Ureter (tissue), 1 donor: ENCODE results near the gene ISYNA1. TPM values are rescaled to one million over a fixed set of nuclear protein-coding genes. Genes with fewer than 3 reads are reported as not detected.

Experiments
- DNase-seq: peaks from one replicate; pipeline ENCODE4 v3.0.0-alpha.2; 2020; ENCODE audit warnings: low spot score
- total RNA-seq: library from RNA; stranded (reverse); gene quantifications from one replicate; pipeline ENCODE4 v1.2.4, GENCODE V29; 2023
- donor health status: DM: yes; HTN: yes; CAD: no.

ISYNA1 gene
- total RNA-seq, 1 donor from 2014 or later, result 116 TPM

- no peak for DNase-seq
These were observed 6.4 kb downstream of the ISYNA1 start for GRCh38 chr19:18431351-18432197.

DNA sequence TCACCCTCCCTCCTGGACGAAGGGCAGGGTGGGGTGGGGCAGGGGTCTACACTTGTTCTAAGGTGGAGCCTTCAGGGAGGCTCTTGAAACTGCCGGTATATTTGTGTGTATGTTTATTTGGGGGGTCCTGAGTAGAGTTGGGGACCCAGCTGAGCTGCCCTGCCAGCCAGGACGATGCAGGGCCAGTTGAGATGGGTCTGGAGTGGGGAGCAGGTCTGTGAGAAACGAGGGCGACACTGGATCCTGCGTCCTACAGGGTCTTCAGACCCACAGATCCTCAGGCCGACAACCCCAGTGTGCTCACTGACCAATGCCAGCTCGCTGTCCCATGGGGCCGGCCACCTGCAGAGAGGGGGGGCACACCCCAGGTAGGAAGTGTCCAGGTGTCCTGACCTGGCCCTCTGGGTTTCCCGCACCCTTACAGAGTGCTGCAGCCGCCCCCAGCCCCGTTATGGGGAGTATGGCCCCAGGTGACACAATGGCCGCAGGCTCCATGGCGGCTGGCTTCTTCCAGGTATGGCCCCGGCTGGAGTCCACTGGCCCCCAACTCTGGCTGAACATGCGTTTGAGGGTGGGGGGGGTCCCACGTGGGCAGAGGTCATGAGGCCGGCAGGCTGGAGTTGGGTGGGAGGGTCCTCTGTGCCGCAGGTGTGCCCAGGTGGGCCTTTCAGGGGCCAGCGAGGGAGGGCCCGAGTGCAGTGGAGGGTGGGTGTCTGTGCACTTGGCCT is 7.4 kb downstream of the ISYNA1 start:
- no peak for DNase-seq

DNA sequence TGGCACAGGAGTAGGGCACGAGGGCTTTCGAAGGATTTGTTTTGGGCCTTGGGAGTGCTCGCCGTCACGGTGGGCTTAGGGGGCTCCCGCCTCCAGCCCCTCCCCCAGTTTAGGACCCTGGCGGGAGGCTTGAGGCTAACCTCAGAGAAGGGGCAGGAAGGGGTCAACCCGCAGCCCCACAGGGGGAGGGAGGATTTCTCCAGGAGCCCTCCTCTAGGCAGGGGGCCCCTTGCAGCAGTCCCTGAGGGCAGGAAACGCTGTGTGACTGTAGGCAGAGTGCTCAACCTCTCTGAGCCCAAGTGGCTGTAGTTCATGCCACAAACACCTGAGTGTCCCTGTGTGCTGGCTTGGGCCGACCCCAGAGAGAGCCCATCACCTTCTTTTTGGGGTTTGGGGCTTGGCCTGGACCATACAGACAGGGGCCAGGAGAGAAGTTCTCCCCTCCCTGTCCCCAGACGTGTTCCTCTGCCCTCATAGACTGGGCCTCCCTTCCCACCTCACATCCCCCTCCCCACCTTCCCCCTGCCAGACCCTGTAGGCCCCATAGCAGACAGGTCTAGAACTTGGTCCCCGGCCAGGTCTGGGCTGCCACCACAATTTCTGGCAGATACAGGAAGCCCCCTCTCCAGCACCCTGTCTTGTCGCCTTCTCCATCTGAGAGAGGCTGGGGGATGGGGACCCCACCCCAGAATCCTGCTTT is 8.1 kb downstream of the ISYNA1 start:
- no peak for DNase-seq

- DNase-seq, result no peak
These were observed 8.9 kb downstream of the ISYNA1 start for GRCh38 chr19:18428787-18429674.

- DNase-seq, result no peak
These were observed 9.7 kb downstream of the ISYNA1 start for GRCh38 chr19:18428173-18428786.

- DNase-seq, result no peak
These were observed 10.2 kb downstream of the ISYNA1 start for GRCh38 chr19:18427743-18428113.

- no peak for DNase-seq
These were observed 10.7 kb downstream of the ISYNA1 start for GRCh38 chr19:18427080-18427742.

DNA sequence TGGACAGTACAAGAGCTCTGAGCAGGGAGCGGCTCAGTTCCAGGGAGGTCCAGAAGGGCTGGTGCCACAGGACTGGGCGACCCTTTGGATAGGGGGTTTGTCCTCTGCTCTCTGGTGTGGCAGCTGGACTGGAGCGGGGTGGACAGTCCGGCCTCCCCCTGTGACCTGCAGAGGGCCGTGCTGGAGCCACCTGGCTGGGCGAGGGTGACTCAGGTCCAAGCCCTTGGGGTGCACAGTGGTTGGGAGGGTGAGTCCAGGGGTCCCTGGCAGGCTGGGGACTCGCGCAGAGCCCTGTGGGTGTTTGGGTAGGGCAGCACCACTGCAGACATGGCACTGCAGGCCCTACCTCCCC is 11.5 kb downstream of the ISYNA1 start:
- DNase-seq, result no peak

- no peak for DNase-seq
These were observed 12.2 kb downstream of the ISYNA1 start for GRCh38 chr19:18425515-18426415.

DNA sequence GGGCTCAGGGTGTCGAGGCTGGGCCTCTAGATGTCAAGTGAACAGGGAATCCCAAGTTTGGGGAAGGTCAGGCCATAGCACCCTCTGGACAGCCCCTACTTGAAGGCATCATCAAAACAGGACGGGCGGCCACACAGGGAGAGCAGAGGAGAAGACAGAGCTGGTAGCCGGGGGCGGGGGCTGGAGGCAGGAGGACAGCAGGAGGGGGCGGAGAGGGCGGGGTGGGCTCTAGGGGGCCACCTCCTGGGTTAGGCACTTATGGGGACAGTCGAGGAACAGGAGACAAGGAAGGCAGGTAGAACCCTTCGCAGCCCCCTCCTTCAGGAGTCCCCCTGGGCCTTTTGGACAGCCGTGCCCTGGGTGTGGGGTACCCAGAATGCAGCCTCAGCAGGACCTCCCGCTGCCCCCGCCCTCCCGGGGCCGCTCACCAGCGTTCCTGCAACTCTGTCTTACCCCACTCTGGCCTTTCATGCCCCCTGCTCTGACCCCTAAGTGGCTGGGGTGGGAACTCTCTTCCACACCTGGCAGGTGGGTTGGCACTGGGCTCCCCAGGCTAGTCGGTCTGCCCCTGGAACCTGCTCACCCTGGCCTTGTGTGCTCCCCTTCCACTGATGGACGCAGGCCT is 12.9 kb downstream of the ISYNA1 start:
- no peak for DNase-seq

GRCh38 chr19:18424122-18424889 is 13.6 kb downstream of the ISYNA1 start:
- no peak for DNase-seq

DNA sequence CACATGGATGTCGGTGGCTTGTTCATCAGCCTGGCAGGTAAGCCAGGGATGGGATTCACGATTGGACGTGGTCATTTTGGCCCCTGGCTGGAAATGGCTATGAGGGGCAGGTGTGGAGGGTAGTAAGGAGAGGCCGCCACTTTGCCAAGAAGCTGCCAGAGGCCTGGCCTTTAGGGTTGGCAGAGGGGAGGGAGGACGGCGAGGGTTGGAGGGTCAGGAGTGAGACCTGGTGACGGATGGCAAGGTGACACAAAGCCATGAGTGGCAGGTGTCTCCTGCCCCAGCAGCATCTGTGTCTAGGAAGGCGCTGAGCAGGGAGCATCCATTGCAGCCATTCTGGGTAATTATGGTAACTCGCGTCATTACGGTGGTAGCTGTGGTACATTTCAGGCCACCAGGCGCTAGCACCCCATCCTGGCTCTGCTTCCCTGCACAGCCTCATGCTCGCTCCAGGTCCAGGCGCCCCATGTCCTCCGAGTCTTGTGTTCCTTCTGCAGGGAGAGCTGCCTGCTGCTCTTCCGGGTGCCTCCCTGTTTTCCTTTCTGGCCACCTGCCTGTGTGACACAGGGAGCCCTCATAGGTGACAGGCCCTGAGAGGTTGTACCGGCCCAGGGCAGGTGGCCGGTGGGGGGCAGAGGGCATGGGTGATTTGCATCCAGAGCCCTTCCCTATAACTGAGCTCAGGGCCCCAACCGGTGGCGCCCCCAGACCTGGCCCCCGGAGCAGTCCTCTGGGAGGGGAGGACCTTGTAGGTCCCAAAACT is 14.5 kb downstream of the ISYNA1 start:
- DNase-seq, result no peak

GRCh38 chr19:18422530-18423191 is 15.3 kb downstream of the ISYNA1 start:
- no peak for DNase-seq

DNA sequence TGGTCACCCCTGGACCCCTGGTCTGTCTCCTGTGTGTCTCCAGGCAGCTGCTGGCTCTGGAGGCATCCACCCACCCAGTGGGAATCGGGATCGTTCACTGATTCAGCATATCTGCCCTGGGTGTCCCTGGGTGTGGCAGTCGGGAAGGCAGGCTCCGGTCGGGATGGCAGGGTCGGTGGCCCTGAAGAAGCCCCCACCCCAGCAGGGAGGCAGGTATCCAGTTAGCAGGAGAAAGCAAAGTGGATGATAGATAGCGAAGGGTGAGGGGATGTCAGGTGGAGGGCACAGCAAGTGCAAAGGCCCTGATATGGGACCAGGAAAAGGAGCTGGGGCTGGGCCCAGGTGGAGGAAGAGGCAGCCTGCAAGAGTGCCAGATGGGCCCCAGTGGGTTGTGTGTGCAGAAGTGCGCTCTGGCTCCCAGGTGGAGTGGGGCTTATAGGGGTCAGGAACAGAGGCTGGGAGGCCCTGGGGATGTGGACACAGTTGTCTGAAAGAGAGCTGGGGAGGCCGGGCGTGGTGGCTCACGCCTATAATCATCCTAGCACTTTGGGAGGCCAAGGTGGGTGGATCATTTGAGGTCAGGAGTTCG is 16.5 kb downstream of the ISYNA1 start:
- no peak for DNase-seq

- no peak for DNase-seq
These were observed 17.0 kb downstream of the ISYNA1 start for GRCh38 chr19:18420930-18421329.

- DNase-seq, result peak; percentile 64
These were observed 18.1 kb downstream of the ISYNA1 start for GRCh38 chr19:18419699-18420460.
